GM12872 (cell line): ENCODE measurements around the gene TFAP2B.

Source experiments
- CTCF ChIP-seq: IDR thresholded peaks from 3 replicates; pipeline ENCODE4 v1.5.1; 2011; ENCODE audit warnings: low read depth, mild to moderate bottlenecking, low read length, moderate library complexity; ENCODE audit not compliant: insufficient read depth

The TFAP2B gene

DNA sequence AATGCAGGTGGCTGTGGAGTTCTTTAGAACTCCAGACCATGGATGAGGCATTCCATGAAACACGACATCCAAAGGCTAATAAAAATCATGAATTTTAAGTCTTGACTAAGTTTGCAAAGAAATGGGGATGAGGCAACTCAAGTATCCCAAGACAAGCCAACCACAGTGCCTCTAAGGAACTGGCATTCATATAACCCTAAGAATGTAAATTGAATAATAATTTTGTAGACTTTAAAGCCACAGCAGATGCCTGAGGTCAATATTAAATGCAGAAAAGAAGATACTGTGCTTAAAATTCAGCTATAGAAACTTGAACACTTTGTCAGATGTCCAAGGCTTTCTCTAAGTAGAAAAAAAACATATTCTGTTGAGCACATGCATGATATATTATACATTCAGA is 54.5 kb downstream of the TFAP2B start:
- TF ChIP-seq CTCF = no peak

- no peak for TF ChIP-seq CTCF
Observed at GRCh38 chr6:50884364-50884763, 65.7 kb downstream of the TFAP2B start.

GRCh38 chr6:50887112-50887511 is 68.4 kb downstream of the TFAP2B start:
- TF ChIP-seq CTCF = no peak

DNA sequence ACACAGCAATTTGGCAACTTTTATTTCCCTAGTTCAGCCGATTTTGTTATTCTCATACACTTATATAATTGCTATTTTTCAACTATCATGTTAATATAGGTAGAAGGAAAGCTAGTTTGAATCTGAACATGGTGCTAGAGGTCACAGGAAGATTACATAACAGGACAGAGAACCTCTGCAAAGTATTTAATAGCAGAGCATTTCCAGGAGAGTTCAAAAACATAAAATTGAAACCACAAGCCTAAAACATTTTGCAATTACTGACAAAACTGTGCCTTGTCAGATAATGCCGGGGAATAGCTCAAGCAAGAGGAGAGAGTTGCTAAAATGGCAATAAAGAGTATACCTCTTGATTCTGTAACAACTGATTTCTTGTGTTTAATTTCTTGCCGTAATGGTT is 70.8 kb downstream of the TFAP2B start:
- no peak for TF ChIP-seq CTCF

GRCh38 chr6:50889935-50890334 is 71.3 kb downstream of the TFAP2B start:
- TF ChIP-seq CTCF = no peak

GRCh38 chr6:50890579-50890978 is 71.9 kb downstream of the TFAP2B start:
- TF ChIP-seq CTCF = no peak

- TF ChIP-seq CTCF = no peak
Observed at GRCh38 chr6:50891290-50891689, 72.6 kb downstream of the TFAP2B start.
